MG63 (cell line): ENCODE data around the gene BRD9. TPM values are rescaled to one million over a fixed set of nuclear protein-coding genes. Genes with fewer than 3 reads are reported as not detected.
"Not testable (repeated sequence)": the region's sequence is repeated elsewhere in the genome, so short reads cannot be mapped to it uniquely, and the experiment has no call there.

Source experiments
- DNase-seq: peaks from one replicate; pipeline ENCODE4 v3.0.0-alpha.2; 2020
- H3K27me3 ChIP-seq: fragments of 250-450 bp; sonication (Bioruptor Pico); 2 replicates; pipeline ENCODE4 v1.5.1; 2020; ENCODE audit warnings: mild to moderate bottlenecking, moderate library complexity
- H3K36me3 ChIP-seq: fragments of 250-450 bp; sonication (Bioruptor Pico); 2 replicates; pipeline ENCODE4 v1.5.1; 2020; ENCODE audit warnings: mild to moderate bottlenecking, moderate library complexity
- H3K4me3 ChIP-seq: fragments of 250-450 bp; sonication (Bioruptor Pico); 2 replicates; pipeline ENCODE4 v1.5.1; 2020; ENCODE audit warnings: mild to moderate bottlenecking, moderate library complexity
- H3K9me3 ChIP-seq: fragments of 250-450 bp; sonication (Bioruptor Pico); 2 replicates; pipeline ENCODE4 v1.5.1; 2020; ENCODE audit warnings: mild to moderate bottlenecking, moderate library complexity
- total RNA-seq: library from RNA; depleted of rRNA; stranded (reverse); fragments of >200 nt; shearing (Covaris generic); gene quantifications from 2 replicates; pipeline ENCODE4 v1.2.3, GENCODE V29; 2014; ENCODE audit warnings: low replicate concordance

BRD9 gene
- total RNA-seq, 1 experiment from 2014 or later: 27.5 TPM

GRCh38 chr5:858726-859125 is 33.9 kb downstream of the BRD9 start:
- no peaks in the 10 kb centered on the region for H3K9me3 ChIP-seq
- H3K36me3 ChIP-seq: peaks cover 5% of the 10 kb centered on the region
- DNase-seq: no peak
- no peak overlapping the region for H3K4me3 ChIP-seq
- H3K27me3 ChIP-seq: no peaks in the 10 kb centered on the region

GRCh38 chr5:856531-857425 is 35.8 kb downstream of the BRD9 start:
- no peak for DNase-seq
- H3K36me3 ChIP-seq: no peaks in the 10 kb centered on the region
- no peaks in the 10 kb centered on the region for H3K9me3 ChIP-seq
- H3K27me3 ChIP-seq: no peaks in the 10 kb centered on the region; the same call in 1 of the 2 replicates
- H3K4me3 ChIP-seq: no peak overlapping the region

- Histone ChIP-seq H3K4me3 (no peak overlapping the region), H3K36me3 (no peaks in the 10 kb centered on the region), H3K9me3 (no peaks in the 10 kb centered on the region), H3K27me3 (peaks cover 8% of the 10 kb centered on the region; the same call in 1 of the 2 replicates)
- peak; percentile 15 for DNase-seq
These were observed 36.6 kb downstream of the BRD9 start for GRCh38 chr5:855771-856530.

- no peaks in the 10 kb centered on the region for H3K9me3 ChIP-seq
- H3K27me3 ChIP-seq: peaks cover 9% of the 10 kb centered on the region; the same call in 1 of the 2 replicates
These were observed 37.4 kb downstream of the BRD9 start for GRCh38 chr5:854966-855743.

GRCh38 chr5:854217-854616 is 38.4 kb downstream of the BRD9 start:
- Histone ChIP-seq H3K9me3 (no peaks in the 10 kb centered on the region), H3K27me3 (peaks cover 9% of the 10 kb centered on the region; the same call in 1 of the 2 replicates), H3K36me3 (no peaks in the 10 kb centered on the region), H3K4me3 (no peak overlapping the region)
- no peak for DNase-seq

More at GRCh38 chr5:854966-855743, 37.4 kb downstream of the BRD9 start:
- H3K36me3 ChIP-seq: no peaks in the 10 kb centered on the region
- DNase-seq: no peak
- no peak overlapping the region for H3K4me3 ChIP-seq

GRCh38 chr5:853416-854090 is 39.0 kb downstream of the BRD9 start:
- not testable (repeated sequence) for H3K4me3 ChIP-seq, DNase-seq, H3K36me3 ChIP-seq, H3K27me3 ChIP-seq, H3K9me3 ChIP-seq

GRCh38 chr5:852431-853401 is 39.9 kb downstream of the BRD9 start:
- no peak overlapping the region for H3K4me3 ChIP-seq
- H3K9me3 ChIP-seq: no peaks in the 10 kb centered on the region
- H3K36me3 ChIP-seq: no peaks in the 10 kb centered on the region
- no peak for DNase-seq
- peaks cover 9% of the 10 kb centered on the region; the same call in 1 of the 2 replicates for H3K27me3 ChIP-seq

GRCh38 chr5:852018-852417 is 40.6 kb downstream of the BRD9 start:
- Histone ChIP-seq H3K9me3 (no peaks in the 10 kb centered on the region), H3K36me3 (no peaks in the 10 kb centered on the region)
- DNase-seq: no peak

GRCh38 chr5:851553-851952 is 41.0 kb downstream of the BRD9 start:
- DNase-seq: no peak
- no peaks in the 10 kb centered on the region for H3K9me3 ChIP-seq
- H3K4me3 ChIP-seq: no peak overlapping the region
- H3K27me3 ChIP-seq: peaks cover 9% of the 10 kb centered on the region; the same call in 1 of the 2 replicates
- H3K36me3 ChIP-seq: no peaks in the 10 kb centered on the region

More at GRCh38 chr5:852018-852417, 40.6 kb downstream of the BRD9 start:
- Histone ChIP-seq H3K4me3 (no peak overlapping the region), H3K27me3 (peaks cover 9% of the 10 kb centered on the region; the same call in 1 of the 2 replicates)

GRCh38 chr5:851076-851475 is 41.5 kb downstream of the BRD9 start:
- H3K36me3 ChIP-seq: no peaks in the 10 kb centered on the region

GRCh38 chr5:850511-851006 is 42.0 kb downstream of the BRD9 start, which contains the start of gene ZDHHC11:
TSS of gene ZDHHC11 (minus strand) at chr5:850986. CDS start at chr5:850602, 384 bp downstream.
- peaks cover 9% of the 10 kb centered on the region; the same call in 1 of the 2 replicates for H3K27me3 ChIP-seq
- no peaks in the 10 kb centered on the region for H3K36me3 ChIP-seq
- no peak within 1 kb of the TSS for H3K4me3 ChIP-seq
- no peaks in the 10 kb centered on the region for H3K9me3 ChIP-seq
- no peak for DNase-seq

More at GRCh38 chr5:851076-851475, 41.5 kb downstream of the BRD9 start:
- no peak overlapping the region for H3K4me3 ChIP-seq
- peaks cover 9% of the 10 kb centered on the region; the same call in 1 of the 2 replicates for H3K27me3 ChIP-seq
- DNase-seq: no peak
- H3K9me3 ChIP-seq: no peaks in the 10 kb centered on the region

GRCh38 chr5:849651-850301 is 42.8 kb downstream of the BRD9 start:
- Histone ChIP-seq H3K36me3 (no peaks in the 10 kb centered on the region), H3K27me3 (peaks cover 9% of the 10 kb centered on the region; the same call in 1 of the 2 replicates), H3K9me3 (no peaks in the 10 kb centered on the region), H3K4me3 (no peak overlapping the region)
- no peak for DNase-seq

- DNase-seq: no peak
- Histone ChIP-seq H3K27me3 (peaks cover 9% of the 10 kb centered on the region; the same call in 1 of the 2 replicates), H3K9me3 (no peaks in the 10 kb centered on the region), H3K36me3 (no peaks in the 10 kb centered on the region), H3K4me3 (no peak overlapping the region)
These were observed 43.9 kb downstream of the BRD9 start for GRCh38 chr5:848671-849111.

- not testable (repeated sequence) for H3K36me3 ChIP-seq, H3K9me3 ChIP-seq, H3K27me3 ChIP-seq, H3K4me3 ChIP-seq, DNase-seq
These were observed 44.9 kb downstream of the BRD9 start for GRCh38 chr5:847736-848135.
